HepG2 (cell line): ENCODE results near the gene ANG. TPM values are rescaled to one million over a fixed set of nuclear protein-coding genes. Genes with fewer than 3 reads are reported as not detected.

Source experiments
- ATAC-seq: fragments of 200-7000 bp; cut with Tn5 transposase; 3 replicates; pipeline ENCODE4 v1.9.1; 2020; ENCODE audit warnings: mild to moderate bottlenecking, moderate library complexity
- BruUV-seq: library from RNA; stranded (reverse); fragments of 400-500 nt; replicated peaks from 2 replicates; lab custom pipeline; 2021; lab: Mats Ljungman, UMichigan
- CTCF ChIA-PET: fragments of 300-600 bp; formaldehyde crosslinking; extraction: SDS; loops from one replicate; lab custom pipeline; 2021; ENCODE audit warnings: low total read pairs, inconsistent platforms, low intra/inter-chr PET ratio; lab: Yijun Ruan, JAX
- POLR2A ChIA-PET: fragments of 350-600 bp; sonication (Branson Sonifier 250); formaldehyde crosslinking; loops from one replicate; lab custom pipeline; 2020; ENCODE audit warnings: antibody characterized with exemption, inconsistent platforms; lab: Yijun Ruan, JAX
- DNase-seq: peaks from one replicate; pipeline ENCODE4 v3.0.0-alpha.2; 2015; ENCODE audit warnings: low spot score
- FAIRE-seq: peaks from 3 replicates; lab custom pipeline; 2011; peaks lifted over from hg19 to GRCh38; lab: Jason Lieb, UNC
- H2AFZ ChIP-seq: one replicate; pipeline ENCODE4 v1.6.1; 2011; ENCODE audit warnings: low read length, inconsistent platforms
- H3K27ac ChIP-seq: fragments of 300-600 bp; 3 replicates; pipeline ENCODE4 v1.8.0; 2011; ENCODE audit warnings: mixed run types, mild to moderate bottlenecking, mixed read lengths, low read length, inconsistent platforms; ENCODE audit not compliant: insufficient read depth; ENCODE audit errors: extremely low read length
- H3K27me3 ChIP-seq, 2 experiments: fragments of 200-600 bp in 1 of 2; 2 replicates in 1 of 2; 3 replicates in 1 of 2; pipeline versions ENCODE4 v1.6.0 to v1.8.0; 2011; ENCODE audit warnings: low read length in 2 of 2, mild to moderate bottlenecking in 2 of 2, moderate library complexity in 2 of 2, inconsistent platforms in 1 of 2; ENCODE audit not compliant: insufficient read depth in 2 of 2, control insufficient read depth in 1 of 2
- H3K36me3 ChIP-seq, 2 experiments: fragments of 200-600 bp in 1 of 2; replicated peaks in 1 of 2; 2 replicates in 1 of 2; 3 replicates in 1 of 2; pipeline versions ENCODE4 v1.5.1 to v1.8.0; 2011; ENCODE audit warnings: low read length in 2 of 2, inconsistent platforms in 1 of 2; ENCODE audit not compliant: insufficient read depth in 2 of 2, control insufficient read depth in 1 of 2
- H3K4me1 ChIP-seq: 2 replicates; pipeline ENCODE4 v1.5.1; 2012; ENCODE audit warnings: low read length, inconsistent platforms; ENCODE audit not compliant: insufficient read depth
- H3K4me2 ChIP-seq: 2 replicates; pipeline ENCODE4 v1.6.0; 2011; ENCODE audit warnings: low read depth, low read length, inconsistent platforms
- H3K4me3 ChIP-seq, 3 experiments: fragments of 200-600 bp in 1 of 3; sonication (generic), shearing (Covaris generic) in 1 of 3; replicated peaks in 1 of 3; 2 replicates each; pipeline ENCODE4 v1.5.1; 2011 to 2016; ENCODE audit warnings: low read length in 3 of 3, inconsistent platforms in 2 of 3, low read depth in 2 of 3, mild to moderate bottlenecking in 2 of 3, control low read depth in 1 of 3, mixed read lengths in 1 of 3; ENCODE audit not compliant: insufficient read depth in 1 of 3
- H3K79me2 ChIP-seq: one replicate; pipeline ENCODE4 v1.6.1; 2011; ENCODE audit warnings: low read length, inconsistent platforms; ENCODE audit not compliant: insufficient read depth
- H3K9ac ChIP-seq: 2 replicates; pipeline ENCODE4 v1.6.0; 2011; ENCODE audit warnings: mild to moderate bottlenecking, low read depth, low read length, inconsistent platforms; ENCODE audit not compliant: insufficient read depth
- H3K9me3 ChIP-seq: 2 replicates; pipeline ENCODE4 v1.5.1; 2012; ENCODE audit warnings: mild to moderate bottlenecking, low read length
- H4K20me1 ChIP-seq: 2 replicates; pipeline ENCODE4 v1.6.0; 2011; ENCODE audit warnings: inconsistent platforms, mild to moderate bottlenecking, low read length, moderate library complexity; ENCODE audit not compliant: insufficient read depth
- HMGXB3 ChIP-seq: sonication (generic); formaldehyde crosslinking; IDR thresholded peaks from 2 replicates; pipeline ENCODE4 v1.4.0; 2020; ENCODE audit warnings: missing genetic modification reagents, borderline replicate concordance
- HNRNPK ChIP-seq: fragments of 200-400 bp; formaldehyde crosslinking; IDR thresholded peaks from 2 replicates; pipeline ENCODE4 v1.6.1; 2018; ENCODE audit warnings: low read length, low read depth, moderate library complexity, mild to moderate bottlenecking; ENCODE audit not compliant: poor library complexity, severe bottlenecking
- PHF8 ChIP-seq: sonication (generic); formaldehyde crosslinking; IDR thresholded peaks from 2 replicates; pipeline ENCODE4 v1.5.0; 2020; ENCODE audit warnings: missing genetic modification reagents
- TEAD3 ChIP-seq: optimal IDR thresholded peaks from 2 replicates; pipeline ENCODE3; 2016; ENCODE audit warnings: borderline replicate concordance
- ZBTB38 ChIP-seq: sonication (generic); formaldehyde crosslinking; IDR thresholded peaks from 2 replicates; pipeline ENCODE4 v1.5.1; 2020; ENCODE audit warnings: mild to moderate bottlenecking, missing genetic modification reagents
- ZFP41 ChIP-seq: sonication (generic); formaldehyde crosslinking; IDR thresholded peaks from 2 replicates; pipeline ENCODE4 v1.4.0; 2020; ENCODE audit warnings: mild to moderate bottlenecking, missing genetic modification reagents, borderline replicate concordance
- ZNF317 ChIP-seq: sonication (generic); formaldehyde crosslinking; IDR thresholded peaks from 2 replicates; pipeline ENCODE4 v1.5.0; 2020; ENCODE audit warnings: mild to moderate bottlenecking, missing genetic modification reagents
- ZNF616 ChIP-seq: sonication (generic); formaldehyde crosslinking; IDR thresholded peaks from 2 replicates; pipeline ENCODE4 v1.5.0; 2020; ENCODE audit warnings: low read depth, mild to moderate bottlenecking, missing genetic modification reagents
- WGBS: methylation state at CpG from one replicate; pipeline ENCODE4 v1.1.6; 2017; ENCODE audit warnings: low lambda C conversion rate; 5-methylcytosine and 5-hydroxymethylcytosine counted together
- in situ Hi-C: cut with HindIII; loops from 2 replicates; pipeline ENCODE4 v1.10.0; 2017; ENCODE audit warnings: low pct_unique_long_range_greater_than_20kb; ENCODE audit not compliant: extremely low pct_ligation_motif_present
- intact Hi-C: fragments of 100-400 bp; cut with micrococcal nuclease; formaldehyde crosslinking; loops from one replicate; pipeline ENCODE4 v1.10.0; 2022; ENCODE audit not compliant: unreplicated experiment
- polyA plus RNA-seq, 8 experiments: library from polyadenylated mRNA; depleted of rRNA in 3 of 8; stranded (reverse) in 7 of 8; unstranded in 1 of 8; fragments of >200 nt; fragmentation: Illumina TruSeq in 4 of 8; extraction: Trizol in 4 of 8; gene quantifications; 2 replicates each; pipeline versions ENCODE4 v1.2.1 to v1.2.3, GENCODE V29; 2011 to 2016; ENCODE audit warnings: low read depth in 4 of 8, missing spikeins in 1 of 8, mixed read lengths in 1 of 8; ENCODE audit not compliant: insufficient read depth in 1 of 8
- total RNA-seq, 5 experiments: library from RNA; depleted of rRNA; stranded (reverse); fragments of >200 nt; fragmentation: Illumina TruSeq; extraction: Trizol; gene quantifications; 2 replicates each; pipeline ENCODE4 v1.2.3, GENCODE V29; 2016; ENCODE audit warnings: low read depth in 1 of 5
- TF ChIP-seq, protein P1 (sequence below): sonication (generic); formaldehyde crosslinking; IDR thresholded peaks from 2 replicates; pipeline ENCODE4 v1.9.0; 2022; ENCODE audit warnings: low read depth, missing genetic modification reagents

Gene ANG
- total and polyA plus RNA-seq, 2 of the 13 experiments (the other 11 are each of a cell fraction or from before 2014, with no cell fraction given), result 83.6 to 401 TPM

DNA sequence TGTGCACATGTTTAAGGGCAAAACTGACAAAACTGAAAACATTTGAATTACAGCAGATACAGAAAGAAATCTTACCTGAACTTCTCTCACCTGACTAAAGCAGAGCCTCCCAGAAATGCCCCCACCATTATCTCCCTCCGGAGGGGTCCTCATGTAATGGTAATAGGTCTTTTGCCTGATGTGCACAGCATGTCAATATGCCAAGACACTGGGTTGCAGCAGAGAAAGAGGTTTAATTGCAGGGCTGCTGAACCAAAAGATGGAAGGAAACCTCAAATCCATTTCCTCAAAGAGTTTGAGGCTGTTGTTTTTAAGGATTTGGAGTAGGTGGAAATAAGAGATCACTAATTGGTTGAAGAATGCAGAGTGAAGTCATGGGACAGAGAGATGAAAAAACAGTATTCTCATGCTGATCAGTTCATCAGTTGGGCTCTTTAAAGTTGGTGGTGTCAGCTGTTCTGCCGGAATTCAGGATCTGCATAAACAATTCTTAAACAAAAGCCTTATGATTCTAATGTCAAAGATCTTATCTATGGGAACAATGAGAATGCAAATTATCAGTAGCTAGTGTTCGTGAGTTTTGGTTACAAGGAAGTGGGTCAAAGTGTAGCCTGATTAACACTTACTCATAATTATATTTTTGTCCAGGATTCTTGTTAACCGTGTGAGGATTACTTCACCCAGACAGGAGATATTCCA, 18.2 kb downstream of the ANG start (continued):
- TF ChIP-seq ZFP41, result no peak
- no peak for TF ChIP-seq ZBTB38 (CRISPR knock-in tag)
- TF ChIP-seq ZNF616 (CRISPR knock-in tag), result no peak
- TF ChIP-seq ZNF317 (CRISPR knock-in tag), result no peak
- TF ChIP-seq, protein P1, sequence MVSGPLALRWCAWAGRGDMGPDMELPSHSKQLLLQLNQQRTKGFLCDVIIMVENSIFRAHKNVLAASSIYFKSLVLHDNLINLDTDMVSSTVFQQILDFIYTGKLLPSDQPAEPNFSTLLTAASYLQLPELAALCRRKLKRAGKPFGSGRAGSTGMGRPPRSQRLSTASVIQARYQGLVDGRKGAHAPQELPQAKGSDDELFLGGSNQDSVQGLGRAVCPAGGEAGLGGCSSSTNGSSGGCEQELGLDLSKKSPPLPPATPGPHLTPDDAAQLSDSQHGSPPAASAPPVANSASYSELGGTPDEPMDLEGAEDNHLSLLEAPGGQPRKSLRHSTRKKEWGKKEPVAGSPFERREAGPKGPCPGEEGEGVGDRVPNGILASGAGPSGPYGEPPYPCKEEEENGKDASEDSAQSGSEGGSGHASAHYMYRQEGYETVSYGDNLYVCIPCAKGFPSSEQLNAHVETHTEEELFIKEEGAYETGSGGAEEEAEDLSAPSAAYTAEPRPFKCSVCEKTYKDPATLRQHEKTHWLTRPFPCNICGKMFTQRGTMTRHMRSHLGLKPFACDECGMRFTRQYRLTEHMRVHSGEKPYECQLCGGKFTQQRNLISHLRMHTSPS (CRISPR knock-in tag), result no peak
- TF ChIP-seq PHF8 (CRISPR knock-in tag), result no peak

DNA sequence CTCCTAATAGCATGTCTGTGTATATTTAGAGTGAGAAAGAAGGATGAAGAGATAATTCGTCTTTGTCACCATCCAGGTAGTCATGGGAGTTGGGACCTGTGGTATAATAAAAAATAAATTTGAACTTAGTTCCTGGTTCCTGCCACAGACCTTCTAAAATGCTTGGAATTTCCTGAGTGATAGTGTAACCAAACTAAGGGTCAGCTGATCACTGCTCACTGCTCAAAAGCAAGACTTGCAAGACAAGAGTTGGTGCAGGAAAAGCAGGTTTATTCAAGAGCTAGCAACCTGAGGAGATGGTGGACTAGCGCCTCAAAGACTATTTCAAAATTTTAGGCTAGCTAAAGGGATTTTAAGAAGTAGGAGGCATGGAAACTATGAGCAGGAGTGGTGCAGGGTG, 19.1 kb downstream of the ANG start:
- H3K27ac ChIP-seq, result no peak overlapping the region
- 0 out of 2 replicates have a peak overlapping the region, but pooled peaks have one; percentile 18 for H3K4me2 ChIP-seq

More for the DNA sequence above, 19.1 kb downstream of the ANG start:
- Histone ChIP-seq H3K36me3 (no peaks in the 10 kb centered on the region), H4K20me1 (no peaks in the 10 kb centered on the region), H3K4me1 (peaks cover 9% of the 10 kb centered on the region), H3K79me2 (no peaks in the 10 kb centered on the region), H3K9me3 (peaks cover 5% of the 10 kb centered on the region; the same call in 1 of the 2 replicates), H3K9ac (no peak overlapping the region), H2AFZ (no peak overlapping the region), H3K4me3 (no peak overlapping the region), H3K27me3 (no peaks in the 10 kb centered on the region)
- TF ChIP-seq HNRNPK (peak; percentile 45), TEAD3 (CRISPR knock-in tag) (peak; percentile 40), HMGXB3 (CRISPR knock-in tag) (no peak)
- BruUV-seq, result no TSS peak
- intact Hi-C loops, result no loop called here
- in situ Hi-C loops, result no loop called here
- no peak for ATAC-seq
- CTCF ChIA-PET, result no interaction called here
- FAIRE-seq, result no peak
- POLR2A ChIA-PET, result no interaction called here
- DNase-seq, result no peak
- 48% methylated on average over 2 of the region's 2 CpGs for WGBS
